Left kidney (tissue), 2 donors: ENCODE measurements around the gene IQGAP2. TPM values are rescaled to one million over a fixed set of nuclear protein-coding genes. Genes with fewer than 3 reads are reported as not detected.

Experiments used
- DNase-seq: peaks from one replicate; pipeline ENCODE4 v3.0.0-alpha.2; 2013
- polyA plus RNA-seq: library from polyadenylated mRNA; unstranded; fragments of 120-200 nt; gene quantifications from one replicate; pipeline ENCODE4 v1.2.1, GENCODE V29; 2013; ENCODE audit not compliant: insufficient read length

IQGAP2 gene
- polyA plus RNA-seq, 1 donor = 77.6 TPM

GRCh38 chr5:76746677-76747076 is 343.6 kb downstream of the IQGAP2 start:
- DNase-seq = no peak

GRCh38 chr5:76747706-76748105 is 344.6 kb downstream of the IQGAP2 start:
- DNase-seq = no peak

- no peak for DNase-seq
Observed at GRCh38 chr5:76751291-76751690, 348.2 kb downstream of the IQGAP2 start.

GRCh38 chr5:76754668-76755078 is 351.6 kb downstream of the IQGAP2 start:
- no peak for DNase-seq

GRCh38 chr5:76755779-76756637 is 352.9 kb downstream of the IQGAP2 start:
- DNase-seq = no peak

GRCh38 chr5:76757049-76757448 is 354.0 kb downstream of the IQGAP2 start:
- DNase-seq = no peak

Other genes with a start within 250 kb of the IQGAP2 start
- gene F2RL2, start 220.1 kb downstream of the IQGAP2 start, polyA plus RNA-seq = 0.71 TPM